ENCODE results near the gene NKD1.

Gene NKD1

DNA sequence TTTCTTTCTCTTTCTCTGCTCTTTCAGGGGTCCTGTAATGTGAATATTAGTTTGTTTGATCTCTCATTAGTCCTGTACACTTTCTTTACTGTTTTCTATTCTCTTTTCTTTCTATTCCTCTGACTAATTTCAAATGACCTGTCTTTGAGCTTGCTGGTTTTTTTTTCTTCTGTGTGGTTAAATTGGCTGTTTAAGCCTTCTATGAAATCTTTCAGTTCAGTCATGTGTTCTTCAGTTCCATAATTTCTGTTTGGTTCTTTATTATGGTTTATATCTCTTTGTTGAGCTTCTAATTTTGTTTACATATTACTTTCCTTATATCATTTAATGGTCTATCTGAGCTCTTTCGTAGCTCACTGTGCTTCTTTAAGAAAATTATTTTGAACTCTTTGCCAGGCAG is 31.3 kb upstream of the NKD1 start:
- Histone ChIP-seq H3K4me3 (ENCODE audit: low read length, poor library complexity, severe bottlenecking) (no peak overlapping the region), H3K79me2 (ENCODE audit: insufficient read depth, low read length) (no peaks in the 10 kb centered on the region), H3K36me3 (ENCODE audit: insufficient read depth, low read length) (no peaks in the 10 kb centered on the region), H3K9ac (ENCODE audit: low read depth, low read length, poor library complexity, severe bottlenecking) (no peak overlapping the region), H3K4me1 (ENCODE audit: insufficient read depth, low read length, poor library complexity, severe bottlenecking) (no peaks in the 10 kb centered on the region), H3K4me2 (ENCODE audit: low read depth, low read length, poor library complexity, severe bottlenecking) (no peak overlapping the region), H3F3A (ENCODE audit: low read depth) (no peaks in the 10 kb centered on the region), H3K27me3 (ENCODE audit: insufficient read depth, low read length, poor library complexity, severe bottlenecking) (no peaks in the 10 kb centered on the region), H3K9me3 (ENCODE audit: insufficient read depth, low read depth, low read length) (peaks cover 10% of the 10 kb centered on the region; the same call in 1 of the 2 replicates), H4K20me1 (ENCODE audit: insufficient read depth, low read length, poor library complexity, severe bottlenecking) (no peaks in the 10 kb centered on the region), H2AFZ (ENCODE audit: low read length) (no peak overlapping the region), H3K9me2 (replicated peaks; ENCODE audit: low read depth, low read length) (no peaks in the 10 kb centered on the region)
- TF ChIP-seq, protein P1, sequence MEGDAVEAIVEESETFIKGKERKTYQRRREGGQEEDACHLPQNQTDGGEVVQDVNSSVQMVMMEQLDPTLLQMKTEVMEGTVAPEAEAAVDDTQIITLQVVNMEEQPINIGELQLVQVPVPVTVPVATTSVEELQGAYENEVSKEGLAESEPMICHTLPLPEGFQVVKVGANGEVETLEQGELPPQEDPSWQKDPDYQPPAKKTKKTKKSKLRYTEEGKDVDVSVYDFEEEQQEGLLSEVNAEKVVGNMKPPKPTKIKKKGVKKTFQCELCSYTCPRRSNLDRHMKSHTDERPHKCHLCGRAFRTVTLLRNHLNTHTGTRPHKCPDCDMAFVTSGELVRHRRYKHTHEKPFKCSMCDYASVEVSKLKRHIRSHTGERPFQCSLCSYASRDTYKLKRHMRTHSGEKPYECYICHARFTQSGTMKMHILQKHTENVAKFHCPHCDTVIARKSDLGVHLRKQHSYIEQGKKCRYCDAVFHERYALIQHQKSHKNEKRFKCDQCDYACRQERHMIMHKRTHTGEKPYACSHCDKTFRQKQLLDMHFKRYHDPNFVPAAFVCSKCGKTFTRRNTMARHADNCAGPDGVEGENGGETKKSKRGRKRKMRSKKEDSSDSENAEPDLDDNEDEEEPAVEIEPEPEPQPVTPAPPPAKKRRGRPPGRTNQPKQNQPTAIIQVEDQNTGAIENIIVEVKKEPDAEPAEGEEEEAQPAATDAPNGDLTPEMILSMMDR (conservative IDR thresholded peaks at IDR 0.05; ENCODE audit: low read length), result no peak
- TF ChIP-seq EZH2phosphoT487 (IDR thresholded peaks at IDR 0.05; ENCODE audit: borderline replicate concordance), result no peak

DNA sequence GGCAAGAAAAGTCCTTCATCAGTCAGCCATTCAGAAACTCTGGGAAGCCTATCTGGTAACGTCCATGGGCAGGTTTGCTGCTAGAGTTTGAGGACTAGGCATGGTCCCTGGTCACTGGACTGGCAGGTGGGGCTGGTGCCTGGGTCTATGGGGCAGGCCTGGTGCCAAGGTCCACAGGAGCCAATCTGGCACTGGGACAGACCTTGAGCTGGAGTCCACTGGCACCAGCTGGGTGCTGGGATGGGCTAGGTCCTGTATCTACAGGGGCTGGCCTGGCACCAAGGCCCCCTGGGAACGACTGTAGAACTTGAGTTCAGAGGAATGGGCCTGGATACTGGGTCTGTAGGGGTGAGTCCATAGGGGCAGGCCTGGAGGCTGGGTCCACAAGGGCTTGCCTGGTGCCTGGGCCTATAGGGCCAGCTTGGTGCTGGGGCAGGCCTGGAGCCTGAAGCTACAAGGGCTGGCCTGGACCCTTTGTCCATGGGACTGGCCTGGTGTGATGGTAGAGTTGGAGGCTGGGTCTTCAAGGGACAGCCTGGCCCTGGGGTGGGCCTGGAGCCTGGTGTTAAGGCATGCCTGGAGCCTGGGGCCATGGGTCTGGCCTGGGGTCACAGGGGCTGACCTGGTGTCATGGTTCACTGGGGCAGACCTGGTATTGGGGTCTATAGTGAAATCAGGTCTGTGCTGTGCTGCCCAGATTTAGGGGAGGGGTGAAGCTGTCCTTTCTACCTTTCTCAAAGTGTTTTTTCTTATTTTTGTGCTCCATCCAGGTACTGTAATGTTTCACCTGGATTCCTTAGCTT is 30.5 kb upstream of the NKD1 start:
- no peak for TF ChIP-seq EZH2phosphoT487 (IDR thresholded peaks at IDR 0.05; ENCODE audit: borderline replicate concordance)
- TF ChIP-seq, protein P1 (conservative IDR thresholded peaks at IDR 0.05; ENCODE audit: low read length), result no peak
- H2AFZ ChIP-seq (ENCODE audit: low read length), result no peak overlapping the region
- H3K79me2 ChIP-seq (ENCODE audit: insufficient read depth, low read length), result no peaks in the 10 kb centered on the region
- H3K4me1 ChIP-seq (ENCODE audit: insufficient read depth, low read length, poor library complexity, severe bottlenecking), result no peaks in the 10 kb centered on the region
- no peaks in the 10 kb centered on the region for H3K9me2 ChIP-seq (replicated peaks; ENCODE audit: low read depth, low read length)
- H3K27me3 ChIP-seq (ENCODE audit: insufficient read depth, low read length, poor library complexity, severe bottlenecking), result no peaks in the 10 kb centered on the region
- H3K36me3 ChIP-seq (ENCODE audit: insufficient read depth, low read length), result no peaks in the 10 kb centered on the region
- no peaks in the 10 kb centered on the region for H3F3A ChIP-seq (ENCODE audit: low read depth)
- no peaks in the 10 kb centered on the region for H4K20me1 ChIP-seq (ENCODE audit: insufficient read depth, low read length, poor library complexity, severe bottlenecking)
- no peak overlapping the region for H3K4me3 ChIP-seq (ENCODE audit: low read length, poor library complexity, severe bottlenecking)
- H3K9me3 ChIP-seq (ENCODE audit: insufficient read depth, low read depth, low read length), result peaks cover 10% of the 10 kb centered on the region; the same call in 1 of the 2 replicates
- no peak overlapping the region for H3K4me2 ChIP-seq (ENCODE audit: low read depth, low read length, poor library complexity, severe bottlenecking)
- no peak overlapping the region for H3K9ac ChIP-seq (ENCODE audit: low read depth, low read length, poor library complexity, severe bottlenecking)

DNA sequence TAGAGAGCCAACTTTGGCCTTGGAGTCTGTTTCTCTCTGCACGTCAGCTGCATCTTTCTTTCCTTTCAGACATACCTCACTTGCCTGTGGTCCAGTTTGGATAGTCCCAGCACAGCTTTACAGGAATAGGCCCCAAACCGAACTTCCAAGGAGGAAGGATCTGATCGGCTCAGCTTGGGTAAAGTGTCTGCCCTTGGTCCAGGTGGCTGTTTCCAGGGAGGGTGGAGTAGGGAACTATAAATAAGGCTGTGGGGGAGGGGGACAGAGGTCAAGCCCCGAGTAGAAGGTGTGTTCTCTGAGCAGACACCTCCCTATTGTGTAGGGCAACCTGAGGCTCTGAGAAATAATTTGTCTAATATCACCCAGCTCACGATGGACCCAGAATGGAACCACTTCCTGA is 29.2 kb upstream of the NKD1 start:
- H2AFZ ChIP-seq (ENCODE audit: low read length), result no peak overlapping the region
- no peak overlapping the region for H3K4me2 ChIP-seq (ENCODE audit: low read depth, low read length, poor library complexity, severe bottlenecking)
- no peak overlapping the region for H3K9ac ChIP-seq (ENCODE audit: low read depth, low read length, poor library complexity, severe bottlenecking)
- no peak overlapping the region for H3K4me3 ChIP-seq (ENCODE audit: low read length, poor library complexity, severe bottlenecking)
- H3K4me1 ChIP-seq (ENCODE audit: insufficient read depth, low read length, poor library complexity, severe bottlenecking), result no peaks in the 10 kb centered on the region
- H3K27me3 ChIP-seq (ENCODE audit: insufficient read depth, low read length, poor library complexity, severe bottlenecking), result no peaks in the 10 kb centered on the region
- no peaks in the 10 kb centered on the region for H3F3A ChIP-seq (ENCODE audit: low read depth)
- H3K9me3 ChIP-seq (ENCODE audit: insufficient read depth, low read depth, low read length), result peaks cover 10% of the 10 kb centered on the region; the same call in 1 of the 2 replicates
- H4K20me1 ChIP-seq (ENCODE audit: insufficient read depth, low read length, poor library complexity, severe bottlenecking), result no peaks in the 10 kb centered on the region
- H3K36me3 ChIP-seq (ENCODE audit: insufficient read depth, low read length), result no peaks in the 10 kb centered on the region
- TF ChIP-seq EZH2phosphoT487 (IDR thresholded peaks at IDR 0.05; ENCODE audit: borderline replicate concordance), result no peak
- no peaks in the 10 kb centered on the region for H3K79me2 ChIP-seq (ENCODE audit: insufficient read depth, low read length)
- H3K9me2 ChIP-seq (replicated peaks; ENCODE audit: low read depth, low read length), result no peaks in the 10 kb centered on the region

Data from Loucy (cell line).